IMR-90 (cell line): ENCODE data around the gene NDUFB10. TPM values are rescaled to one million over a fixed set of nuclear protein-coding genes. Genes with fewer than 3 reads are reported as not detected.

Source experiments
- ATAC-seq: fragments of 200-7000 bp; cut with Tn5 transposase; 2 replicates; pipeline ENCODE4 v1.9.1; 2020; ENCODE audit warnings: low read depth, mild to moderate bottlenecking, moderate library complexity
- BruUV-seq: library from RNA; stranded (reverse); fragments of 400-500 nt; replicated peaks from 2 replicates; lab custom pipeline; 2021; lab: Mats Ljungman, UMichigan
- CTCF ChIA-PET: fragments of 300-600 bp; formaldehyde crosslinking; extraction: SDS; loops from one replicate; lab custom pipeline; 2021; ENCODE audit warnings: antibody characterized with exemption; lab: Yijun Ruan, JAX
- POLR2A ChIA-PET: fragments of 300-600 bp; sonication (Branson Sonifier 250); formaldehyde crosslinking; loops from one replicate; lab custom pipeline; 2022; ENCODE audit warnings: antibody characterized with exemption; ENCODE audit not compliant: unreplicated experiment; lab: Charles Lee
- DNase-seq: peaks from one replicate; pipeline ENCODE4 v3.0.0; 2013
- H2AFZ ChIP-seq: replicated peaks from 2 replicates; pipeline ENCODE3; 2013; ENCODE audit warnings: low read length, mild to moderate bottlenecking; ENCODE audit not compliant: poor library complexity
- H2AK5ac ChIP-seq: 2 replicates; pipeline ENCODE4 v1.6.1; 2013; ENCODE audit warnings: low read depth, low read length, inconsistent platforms
- H2AK9ac ChIP-seq: replicated peaks from 2 replicates; pipeline ENCODE3; 2013; ENCODE audit warnings: mild to moderate bottlenecking, low read depth, low read length, moderate library complexity; ENCODE audit not compliant: poor library complexity
- H2BK120ac ChIP-seq: 2 replicates; pipeline ENCODE4 v1.6.1; 2013; ENCODE audit warnings: low read depth, low read length, inconsistent platforms
- H2BK15ac ChIP-seq: 3 replicates; pipeline ENCODE4 v1.6.1; 2013; ENCODE audit warnings: low read depth, low read length, inconsistent platforms
- H2BK20ac ChIP-seq: 2 replicates; pipeline ENCODE4 v1.6.1; 2013; ENCODE audit warnings: low read depth, mild to moderate bottlenecking, inconsistent platforms, low read length, moderate library complexity
- H2BK5ac ChIP-seq: 2 replicates; pipeline ENCODE4 v1.6.1; 2013; ENCODE audit warnings: mild to moderate bottlenecking, low read depth, low read length, inconsistent platforms; ENCODE audit not compliant: poor library complexity, severe bottlenecking
- H3K14ac ChIP-seq: replicated peaks from 2 replicates; pipeline ENCODE4 v1.6.1; 2013; ENCODE audit warnings: low read depth, low read length, inconsistent platforms
- H3K18ac ChIP-seq: 2 replicates; pipeline ENCODE4 v1.6.1; 2013; ENCODE audit warnings: low read depth, low read length, control low read depth
- H3K23ac ChIP-seq: 2 replicates; pipeline ENCODE4 v1.6.1; 2013; ENCODE audit warnings: low read depth, low read length, inconsistent platforms
- H3K27ac ChIP-seq: 2 replicates; pipeline ENCODE4 v1.5.1; 2013; ENCODE audit warnings: mild to moderate bottlenecking, control low read depth, low read length; ENCODE audit not compliant: insufficient read depth
- H3K27me3 ChIP-seq: 2 replicates; pipeline ENCODE4 v1.6.1; 2013; ENCODE audit warnings: low read length; ENCODE audit not compliant: control insufficient read depth, insufficient read depth
- H3K36me3 ChIP-seq: 2 replicates; pipeline ENCODE4 v1.6.1; 2013; ENCODE audit warnings: low read length, mixed read lengths; ENCODE audit not compliant: control insufficient read depth, insufficient read depth
- H3K4ac ChIP-seq: 2 replicates; pipeline ENCODE4 v1.6.1; 2013; ENCODE audit warnings: low read depth, low read length, inconsistent platforms
- H3K4me1 ChIP-seq: 2 replicates; pipeline ENCODE4 v1.6.1; 2013; ENCODE audit warnings: low read length, mixed read lengths; ENCODE audit not compliant: control insufficient read depth, insufficient read depth
- H3K4me2 ChIP-seq: 2 replicates; pipeline ENCODE4 v1.6.1; 2013; ENCODE audit warnings: low read depth, mild to moderate bottlenecking, control low read depth, low read length, moderate library complexity
- H3K4me3 ChIP-seq: 2 replicates; pipeline ENCODE4 v1.5.1; 2013; ENCODE audit warnings: low read depth, mild to moderate bottlenecking, control low read depth, low read length, moderate library complexity; ENCODE audit not compliant: insufficient read depth
- H3K56ac ChIP-seq: 2 replicates; pipeline ENCODE4 v1.6.1; 2013; ENCODE audit warnings: low read length, inconsistent platforms; ENCODE audit not compliant: insufficient read depth; ENCODE audit errors: extremely low read depth
- H3K79me1 ChIP-seq, 2 experiments: 2 replicates each; pipeline ENCODE4 v1.6.1; 2013; ENCODE audit warnings: low read length in 2 of 2, inconsistent platforms in 1 of 2, low read depth in 1 of 2
- H3K9ac ChIP-seq: 2 replicates; pipeline ENCODE4 v1.6.1; 2013; ENCODE audit warnings: low read depth, low read length, control low read depth
- H3K9me1 ChIP-seq: 2 replicates; pipeline ENCODE4 v1.6.1; 2013; ENCODE audit warnings: low read length, inconsistent platforms; ENCODE audit not compliant: insufficient read depth
- H3K9me3 ChIP-seq: 2 replicates; pipeline ENCODE4 v1.6.1; 2013; ENCODE audit warnings: low read length; ENCODE audit not compliant: control insufficient read depth, insufficient read depth
- H4K20me1 ChIP-seq: 2 replicates; pipeline ENCODE4 v1.6.1; 2013; ENCODE audit warnings: low read length, inconsistent platforms; ENCODE audit not compliant: insufficient read depth
- H4K5ac ChIP-seq: 2 replicates; pipeline ENCODE4 v1.6.1; 2013; ENCODE audit warnings: mild to moderate bottlenecking, low read depth, low read length, control low read depth
- H4K8ac ChIP-seq, 2 experiments: 2 replicates each; pipeline ENCODE4 v1.6.1; 2013; ENCODE audit warnings: low read depth in 2 of 2, low read length in 2 of 2, control low read depth in 1 of 2, inconsistent platforms in 1 of 2
- H4K91ac ChIP-seq: 2 replicates; pipeline ENCODE4 v1.6.1; 2013; ENCODE audit warnings: low read depth, low read length, inconsistent platforms; ENCODE audit not compliant: insufficient read depth
- CEBPB ChIP-seq: IDR thresholded peaks from 2 replicates; pipeline ENCODE4 v1.6.1; 2012; ENCODE audit warnings: low read depth, low read length, improper control_type of control experiment
- FOS ChIP-seq: fragments of 150-350 bp; IDR thresholded peaks from 2 replicates; pipeline ENCODE4 v1.6.1; 2016; ENCODE audit warnings: low read depth, low read length
- MAFK ChIP-seq: IDR thresholded peaks from 2 replicates; pipeline ENCODE4 v1.6.1; 2012; ENCODE audit warnings: low read depth, low read length, improper control_type of control experiment
- MAZ ChIP-seq: IDR thresholded peaks from 2 replicates; pipeline ENCODE4 v1.6.1; 2012; ENCODE audit warnings: low read depth, mild to moderate bottlenecking, low read length, improper control_type of control experiment, moderate library complexity, borderline replicate concordance
- MXI1 ChIP-seq: IDR thresholded peaks from 2 replicates; pipeline ENCODE4 v1.6.1; 2012; ENCODE audit warnings: low read depth, mild to moderate bottlenecking, low read length, moderate library complexity, borderline replicate concordance
- POLR2A ChIP-seq: IDR thresholded peaks from 2 replicates; pipeline ENCODE4 v1.6.1; 2012; ENCODE audit warnings: mild to moderate bottlenecking, low read depth, low read length
- RCOR1 ChIP-seq: IDR thresholded peaks from 2 replicates; pipeline ENCODE4 v1.6.1; 2012; ENCODE audit warnings: mild to moderate bottlenecking, low read length, improper control_type of control experiment; ENCODE audit not compliant: insufficient replicate concordance
- RFX5 ChIP-seq: IDR thresholded peaks from 2 replicates; pipeline ENCODE4 v1.8.0; 2012; ENCODE audit warnings: low read depth, mild to moderate bottlenecking, low read length, moderate library complexity
- SMC3 ChIP-seq: fragments of 150-350 bp; IDR thresholded peaks from 2 replicates; pipeline ENCODE4 v1.6.1; 2016; ENCODE audit warnings: low read depth, mild to moderate bottlenecking, antibody characterized with exemption, low read length, moderate library complexity
- WGBS, 2 experiments: methylation state at CpG; one replicate each; pipeline versions ENCODE4 v1.1.5 to v1.1.7; 2013; ENCODE audit warnings: missing lambda C conversion rate in 2 of 2; ENCODE audit not compliant: insufficient read length in 1 of 2; ENCODE audit errors: extremely low coverage in 2 of 2; 5-methylcytosine and 5-hydroxymethylcytosine counted together
- dilution Hi-C: fragments of 300-500 bp; cut with HindIII; formaldehyde crosslinking; loops from one replicate; pipeline ENCODE4 v1.14.3; 2018; ENCODE audit warnings: low sequenced_read_pairs; ENCODE audit not compliant: unreplicated experiment
- in situ Hi-C: fragments of 300-500 bp; cut with MboI; formaldehyde crosslinking; loops from 3 replicates; pipeline ENCODE4 v1.14.3; 2019; ENCODE audit warnings: low sequenced_read_pairs, inconsistent platforms, mixed read lengths
- intact Hi-C: fragments of 100-400 bp; cut with micrococcal nuclease; formaldehyde crosslinking; loops from 2 replicates; pipeline ENCODE4 v1.10.0; 2022
- polyA plus RNA-seq, 3 experiments: library from polyadenylated mRNA; depleted of rRNA; stranded (reverse); fragments of >200 nt; gene quantifications; 2 replicates each; pipeline ENCODE4 v1.2.3, GENCODE V29; 2012; ENCODE audit warnings: low replicate concordance in 1 of 3
- total RNA-seq: library from RNA; depleted of rRNA; stranded (reverse); fragments of >200 nt; gene quantifications from 2 replicates; pipeline ENCODE4 v1.2.3, GENCODE V29; 2012
- TF ChIP-seq, protein P1 (sequence below): fragments of 150-350 bp; IDR thresholded peaks from 2 replicates; pipeline ENCODE4 v1.6.1; 2016; ENCODE audit warnings: low read depth, mild to moderate bottlenecking, low read length, moderate library complexity, borderline replicate concordance
- TF ChIP-seq, protein P2 (sequence below): fragments of 150-350 bp; IDR thresholded peaks from 2 replicates; pipeline ENCODE4 v1.6.1; 2017; ENCODE audit warnings: mild to moderate bottlenecking, antibody characterized with exemption, low read length, low read depth

NDUFB10 gene
- total and polyA plus RNA-seq, 2 of the 4 experiments (the other 2 are of a cell fraction): 189 to 220 TPM

DNA sequence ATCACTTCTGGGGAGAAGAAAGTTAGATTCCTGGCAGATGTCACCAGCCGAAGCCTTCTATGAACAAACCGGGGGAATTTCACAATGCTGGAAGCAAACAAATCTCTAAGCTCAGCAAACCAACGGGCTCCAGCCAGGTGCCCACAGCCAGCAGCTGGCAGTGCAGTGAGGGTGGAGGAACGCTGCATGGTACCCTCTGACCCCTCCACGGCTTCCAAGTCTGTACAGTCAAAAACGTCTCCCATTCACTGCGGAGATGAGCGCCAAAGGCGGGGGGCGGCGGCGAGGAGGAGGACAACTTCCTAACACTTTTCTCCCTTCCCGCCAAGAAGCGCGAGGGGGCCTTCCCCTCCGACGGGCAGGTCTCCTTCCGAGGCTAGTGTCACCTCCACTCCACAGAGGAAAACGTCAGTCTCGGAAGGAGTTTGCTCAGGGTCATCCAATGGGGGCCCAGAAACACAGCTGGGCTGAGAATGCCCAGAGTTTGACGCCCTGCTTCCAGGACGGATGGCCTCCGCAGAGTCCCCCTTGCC, 49.4 kb downstream of the NDUFB10 start:
- Histone ChIP-seq H2AK5ac (peak overlapping the region; percentile 83), H2BK120ac (no peak overlapping the region), H3K4ac (peak overlapping the region; percentile 80), H3K9me3 (no peaks in the 10 kb centered on the region), H2BK15ac (no peak overlapping the region), H3K56ac (peak overlapping the region; percentile 71), H3K36me3 (peaks cover 9% of the 10 kb centered on the region), H3K9ac (peak overlapping the region; percentile 95), H3K23ac (peak overlapping the region; percentile 95), H3K27ac (peak overlapping the region; percentile 88), H3K4me1 (peaks cover 28% of the 10 kb centered on the region), H4K20me1 (peaks cover 55% of the 10 kb centered on the region), H3K4me2 (peak overlapping the region; percentile 97), H3K9me1 (peaks cover 8% of the 10 kb centered on the region; the same call in 1 of the 2 replicates), H4K91ac (peak overlapping the region; percentile 24; the same call in 1 of the 2 replicates), H4K8ac (peak overlapping the region in 1 of 2 experiments; percentile 14; a peak in 1 of 4 replicates), H3K27me3 (no peaks in the 10 kb centered on the region), H2AK9ac (peak overlapping the region; percentile 98), H2BK5ac (peak overlapping the region; percentile 60), H2AFZ (peak overlapping the region; percentile 79), H3K79me1 (peaks cover 15 to 65% of the 10 kb centered on the region in 2 experiments; a peak in 3 of 4 replicates), H3K4me3 (peak overlapping the region; percentile 75), H2BK20ac (no peak overlapping the region), H4K5ac (peak overlapping the region; percentile 40), H3K14ac (peak overlapping the region; percentile 83), H3K18ac (no peak overlapping the region)
- POLR2A ChIA-PET: no interaction called here
- CTCF ChIA-PET: interaction anchor here (1.4 kb wide), 1 partner anchor 132 kb away, joined by 4 read pairs; no protein-coding TSS in a partner anchor
- in situ Hi-C loops (no loop called here), dilution Hi-C loops (no loop called here), intact Hi-C loops (no loop called here)
- BruUV-seq: no TSS peak
- 3% methylated on average over 13 of the region's 23 CpGs; no CpG with 5 or more reads in 1 of the 2 experiments for WGBS, 2 experiments
- TF ChIP-seq, protein P1, sequence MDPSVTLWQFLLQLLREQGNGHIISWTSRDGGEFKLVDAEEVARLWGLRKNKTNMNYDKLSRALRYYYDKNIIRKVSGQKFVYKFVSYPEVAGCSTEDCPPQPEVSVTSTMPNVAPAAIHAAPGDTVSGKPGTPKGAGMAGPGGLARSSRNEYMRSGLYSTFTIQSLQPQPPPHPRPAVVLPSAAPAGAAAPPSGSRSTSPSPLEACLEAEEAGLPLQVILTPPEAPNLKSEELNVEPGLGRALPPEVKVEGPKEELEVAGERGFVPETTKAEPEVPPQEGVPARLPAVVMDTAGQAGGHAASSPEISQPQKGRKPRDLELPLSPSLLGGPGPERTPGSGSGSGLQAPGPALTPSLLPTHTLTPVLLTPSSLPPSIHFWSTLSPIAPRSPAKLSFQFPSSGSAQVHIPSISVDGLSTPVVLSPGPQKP: no peak
- no peak for TF ChIP-seq FOS
- peak; percentile 78 for TF ChIP-seq CEBPB
- TF ChIP-seq RFX5: no peak
- TF ChIP-seq MXI1: 0 out of 2 replicates have a peak, but pooled peaks have one; percentile 33
- TF ChIP-seq, protein P2, sequence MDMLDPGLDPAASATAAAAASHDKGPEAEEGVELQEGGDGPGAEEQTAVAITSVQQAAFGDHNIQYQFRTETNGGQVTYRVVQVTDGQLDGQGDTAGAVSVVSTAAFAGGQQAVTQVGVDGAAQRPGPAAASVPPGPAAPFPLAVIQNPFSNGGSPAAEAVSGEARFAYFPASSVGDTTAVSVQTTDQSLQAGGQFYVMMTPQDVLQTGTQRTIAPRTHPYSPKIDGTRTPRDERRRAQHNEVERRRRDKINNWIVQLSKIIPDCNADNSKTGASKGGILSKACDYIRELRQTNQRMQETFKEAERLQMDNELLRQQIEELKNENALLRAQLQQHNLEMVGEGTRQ: no peak
- no peak for TF ChIP-seq SMC3
- 0 out of 2 replicates have a peak, but pooled peaks have one; percentile 2 for TF ChIP-seq MAFK
- TF ChIP-seq RCOR1: no peak
- TF ChIP-seq MAZ: peak; percentile 26; the same call in 1 of the 2 replicates
- 0 out of 2 replicates have a peak, but pooled peaks have one; percentile 16 for TF ChIP-seq POLR2A
- peak; percentile 3 for ATAC-seq
- peak; percentile 44 for DNase-seq
